ENCODE data around the gene CNTN4.

Gene CNTN4

GRCh38 chr3:3038201-3038991, 939.7 kb downstream of the CNTN4 start:
- Histone ChIP-seq H3K9ac (ENCODE audit: insufficient read length) (no peak overlapping the region), H3K27ac (no peak overlapping the region), H3K36me3 (ENCODE audit: insufficient read depth, low read length) (no peaks in the 10 kb centered on the region), H3K4me3 (no peak overlapping the region), H3K9me3 (ENCODE audit: low read depth, low read length) (no peaks in the 10 kb centered on the region)
- no peak for DNase-seq (ENCODE audit: low read depth, low spot score)
- no peak for TF ChIP-seq EZH2 (IDR thresholded peaks at IDR 0.05)
- no peak for TF ChIP-seq FOXP2 (optimal IDR thresholded peaks at IDR 0.05; ENCODE audit: control extremely low read depth, extremely low read length, insufficient read depth)
- TF ChIP-seq POLR2AphosphoS5 (IDR thresholded peaks at IDR 0.05; ENCODE audit: borderline replicate concordance, low read depth, low read length), result no peak

- Histone ChIP-seq H3K27ac (no peak overlapping the region), H3K9ac (ENCODE audit: insufficient read length) (no peak overlapping the region), H3K9me3 (ENCODE audit: low read depth, low read length) (no peaks in the 10 kb centered on the region), H3K4me3 (no peak overlapping the region), H3K36me3 (ENCODE audit: insufficient read depth, low read length) (no peaks in the 10 kb centered on the region)
- TF ChIP-seq FOXP2 (optimal IDR thresholded peaks at IDR 0.05; ENCODE audit: control extremely low read depth, extremely low read length, insufficient read depth) (no peak), EZH2 (IDR thresholded peaks at IDR 0.05) (no peak), POLR2AphosphoS5 (IDR thresholded peaks at IDR 0.05; ENCODE audit: borderline replicate concordance, low read depth, low read length) (no peak)
- no peak for DNase-seq (ENCODE audit: low read depth, low spot score)
These were observed 955.3 kb downstream of the CNTN4 start for GRCh38 chr3:3053974-3054373.

GRCh38 chr3:3059645-3060044, 961.0 kb downstream of the CNTN4 start:
- Histone ChIP-seq H3K9me3 (ENCODE audit: low read depth, low read length) (no peaks in the 10 kb centered on the region), H3K27ac (no peak overlapping the region), H3K4me3 (no peak overlapping the region), H3K9ac (ENCODE audit: insufficient read length) (no peak overlapping the region), H3K36me3 (ENCODE audit: insufficient read depth, low read length) (no peaks in the 10 kb centered on the region)
- no peak for TF ChIP-seq POLR2AphosphoS5 (IDR thresholded peaks at IDR 0.05; ENCODE audit: borderline replicate concordance, low read depth, low read length)
- no peak for TF ChIP-seq FOXP2 (optimal IDR thresholded peaks at IDR 0.05; ENCODE audit: control extremely low read depth, extremely low read length, insufficient read depth)
- no peak for TF ChIP-seq EZH2 (IDR thresholded peaks at IDR 0.05)
- no peak for DNase-seq (ENCODE audit: low read depth, low spot score)

- Histone ChIP-seq H3K36me3 (ENCODE audit: insufficient read depth, low read length) (no peaks in the 10 kb centered on the region), H3K4me3 (no peak overlapping the region), H3K27ac (no peak overlapping the region), H3K9me3 (ENCODE audit: low read depth, low read length) (no peaks in the 10 kb centered on the region), H3K9ac (ENCODE audit: insufficient read length) (no peak overlapping the region)
- TF ChIP-seq FOXP2 (optimal IDR thresholded peaks at IDR 0.05; ENCODE audit: control extremely low read depth, extremely low read length, insufficient read depth) (no peak), POLR2AphosphoS5 (IDR thresholded peaks at IDR 0.05; ENCODE audit: borderline replicate concordance, low read depth, low read length) (no peak), EZH2 (IDR thresholded peaks at IDR 0.05) (no peak)
- DNase-seq (ENCODE audit: low read depth, low spot score), result no peak
These were observed 965.6 kb downstream of the CNTN4 start for GRCh38 chr3:3064297-3064696.

GRCh38 chr3:3065876-3066275, 967.2 kb downstream of the CNTN4 start:
- DNase-seq (ENCODE audit: low read depth, low spot score), result no peak
- H3K9me3 ChIP-seq (ENCODE audit: low read depth, low read length), result no peaks in the 10 kb centered on the region
- no peak overlapping the region for H3K4me3 ChIP-seq
- no peak overlapping the region for H3K9ac ChIP-seq (ENCODE audit: insufficient read length)
- H3K36me3 ChIP-seq (ENCODE audit: insufficient read depth, low read length), result no peaks in the 10 kb centered on the region
- H3K27ac ChIP-seq, result no peak overlapping the region
- TF ChIP-seq POLR2AphosphoS5 (IDR thresholded peaks at IDR 0.05; ENCODE audit: borderline replicate concordance, low read depth, low read length), result no peak
- no peak for TF ChIP-seq FOXP2 (optimal IDR thresholded peaks at IDR 0.05; ENCODE audit: control extremely low read depth, extremely low read length, insufficient read depth)
- no peak for TF ChIP-seq EZH2 (IDR thresholded peaks at IDR 0.05)

- Histone ChIP-seq H3K4me3 (no peak overlapping the region), H3K9me3 (ENCODE audit: low read depth, low read length) (no peaks in the 10 kb centered on the region), H3K36me3 (ENCODE audit: insufficient read depth, low read length) (no peaks in the 10 kb centered on the region), H3K9ac (ENCODE audit: insufficient read length) (no peak overlapping the region), H3K27ac (no peak overlapping the region)
- no peak for DNase-seq (ENCODE audit: low read depth, low spot score)
- TF ChIP-seq FOXP2 (optimal IDR thresholded peaks at IDR 0.05; ENCODE audit: control extremely low read depth, extremely low read length, insufficient read depth), result no peak
- TF ChIP-seq EZH2 (IDR thresholded peaks at IDR 0.05), result no peak
- TF ChIP-seq POLR2AphosphoS5 (IDR thresholded peaks at IDR 0.05; ENCODE audit: borderline replicate concordance, low read depth, low read length), result no peak
These were observed 967.7 kb downstream of the CNTN4 start for GRCh38 chr3:3066378-3066777.

- Histone ChIP-seq H3K36me3 (ENCODE audit: insufficient read depth, low read length) (no peaks in the 10 kb centered on the region), H3K27ac (no peak overlapping the region), H3K9me3 (ENCODE audit: low read depth, low read length) (no peaks in the 10 kb centered on the region), H3K9ac (ENCODE audit: insufficient read length) (no peak overlapping the region), H3K4me3 (no peak overlapping the region)
- TF ChIP-seq POLR2AphosphoS5 (IDR thresholded peaks at IDR 0.05; ENCODE audit: borderline replicate concordance, low read depth, low read length), result no peak
- no peak for TF ChIP-seq EZH2 (IDR thresholded peaks at IDR 0.05)
- TF ChIP-seq FOXP2 (optimal IDR thresholded peaks at IDR 0.05; ENCODE audit: control extremely low read depth, extremely low read length, insufficient read depth), result no peak
- DNase-seq (ENCODE audit: low read depth, low spot score), result no peak
These were observed 968.2 kb downstream of the CNTN4 start for GRCh38 chr3:3066910-3067309.

- no peak overlapping the region for H3K4me3 ChIP-seq
- H3K9me3 ChIP-seq (ENCODE audit: low read depth, low read length), result no peaks in the 10 kb centered on the region
- no peak for TF ChIP-seq EZH2 (IDR thresholded peaks at IDR 0.05)
- no peak for TF ChIP-seq POLR2AphosphoS5 (IDR thresholded peaks at IDR 0.05; ENCODE audit: borderline replicate concordance, low read depth, low read length)
- TF ChIP-seq FOXP2 (optimal IDR thresholded peaks at IDR 0.05; ENCODE audit: control extremely low read depth, extremely low read length, insufficient read depth), result no peak
- no peak overlapping the region for H3K9ac ChIP-seq (ENCODE audit: insufficient read length)
- DNase-seq (ENCODE audit: low read depth, low spot score), result no peak
- no peaks in the 10 kb centered on the region for H3K36me3 ChIP-seq (ENCODE audit: insufficient read depth, low read length)
- H3K27ac ChIP-seq, result no peak overlapping the region
These were observed 969.8 kb downstream of the CNTN4 start for GRCh38 chr3:3068358-3068881.

Measured in SK-N-MC (cell line).